ENCODE results near the gene DRAM2. TPM values are rescaled to one million over a fixed set of nuclear protein-coding genes. Genes with fewer than 3 reads are reported as not detected.
A peak's percentile ranks its signal among the peaks of the same experiment; 100 is the strongest.

The DRAM2 gene
- total and polyA plus RNA-seq, 2 of the 13 experiments (the other 11 are each of a cell fraction or from before 2014, with no cell fraction given) = 33.2 to 123 TPM

DNA sequence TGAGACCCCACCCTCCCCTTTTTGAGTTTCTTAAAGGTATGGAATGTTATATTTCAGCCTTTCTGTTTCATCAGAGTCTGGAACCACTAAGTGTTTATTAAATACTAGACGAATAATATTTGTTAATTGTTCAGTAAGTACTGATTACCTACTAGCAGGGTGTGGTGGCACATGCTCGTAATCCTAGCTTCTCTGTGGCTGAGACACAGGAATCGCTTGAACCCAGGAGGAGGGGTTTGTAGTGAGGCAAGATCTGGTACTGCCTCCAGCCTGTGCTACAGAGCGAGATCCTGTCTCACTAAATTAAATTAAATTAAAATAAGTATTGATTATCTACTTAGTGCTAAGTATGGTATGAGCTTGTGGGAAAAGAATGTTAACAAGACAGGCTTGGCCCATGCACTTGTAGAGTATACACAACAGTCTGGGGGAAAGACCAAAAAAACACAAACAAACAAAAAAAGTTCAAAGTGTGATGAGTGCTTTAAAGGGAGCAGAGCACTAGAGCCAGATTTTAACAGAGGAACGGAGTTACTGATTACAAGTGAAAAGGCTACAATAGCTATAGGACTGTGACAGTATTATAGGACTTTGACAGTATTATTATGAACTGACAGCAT is 2.6 kb upstream of the DRAM2 start (continued):
- TF ChIP-seq ZNF550 (CRISPR knock-in tag; IDR thresholded peaks at IDR 0.05; ENCODE audit: borderline replicate concordance) (no peak), SNAI1 (CRISPR knock-in tag; IDR thresholded peaks at IDR 0.05; ENCODE audit: borderline replicate concordance) (no peak), KDM5A (IDR thresholded peaks at IDR 0.05; ENCODE audit: borderline replicate concordance, low read length) (no peak), RXRB (CRISPR knock-in tag; IDR thresholded peaks at IDR 0.05; ENCODE audit: borderline replicate concordance) (peak; percentile 26; the same call in 1 of the 2 replicates), FOXP1 (IDR thresholded peaks at IDR 0.05) (peak; percentile 27; the same call in 1 of the 2 replicates), FOXP1 (CRISPR knock-in tag; IDR thresholded peaks at IDR 0.05) (peak; percentile 88), TFDP1 (CRISPR knock-in tag; IDR thresholded peaks at IDR 0.05; ENCODE audit: borderline replicate concordance) (no peak), SSRP1 (CRISPR knock-in tag; IDR thresholded peaks at IDR 0.05) (0 out of 2 replicates have a peak, but pooled peaks have one; percentile 35), SOX5 (CRISPR knock-in tag; IDR thresholded peaks at IDR 0.05; ENCODE audit: borderline replicate concordance) (no peak), ARNTL (CRISPR knock-in tag; IDR thresholded peaks at IDR 0.05) (no peak), ZNF775 (CRISPR knock-in tag; IDR thresholded peaks at IDR 0.05; ENCODE audit: borderline replicate concordance) (no peak), SATB2 (CRISPR knock-in tag; IDR thresholded peaks at IDR 0.05) (no peak), DNMT1 (CRISPR knock-in tag; IDR thresholded peaks at IDR 0.05) (no peak), ZNF3 (CRISPR knock-in tag; IDR thresholded peaks at IDR 0.05) (0 out of 2 replicates have a peak, but pooled peaks have one; percentile 32), ZNF724P (CRISPR knock-in tag; IDR thresholded peaks at IDR 0.05; ENCODE audit: borderline replicate concordance) (no peak), ARID5B (CRISPR knock-in tag; IDR thresholded peaks at IDR 0.05) (peak; percentile 21; the same call in 1 of the 2 replicates), ZNF335 (CRISPR knock-in tag; IDR thresholded peaks at IDR 0.05) (no peak), AFF4 (CRISPR knock-in tag; IDR thresholded peaks at IDR 0.05) (no peak)
- TF ChIP-seq, protein P1, sequence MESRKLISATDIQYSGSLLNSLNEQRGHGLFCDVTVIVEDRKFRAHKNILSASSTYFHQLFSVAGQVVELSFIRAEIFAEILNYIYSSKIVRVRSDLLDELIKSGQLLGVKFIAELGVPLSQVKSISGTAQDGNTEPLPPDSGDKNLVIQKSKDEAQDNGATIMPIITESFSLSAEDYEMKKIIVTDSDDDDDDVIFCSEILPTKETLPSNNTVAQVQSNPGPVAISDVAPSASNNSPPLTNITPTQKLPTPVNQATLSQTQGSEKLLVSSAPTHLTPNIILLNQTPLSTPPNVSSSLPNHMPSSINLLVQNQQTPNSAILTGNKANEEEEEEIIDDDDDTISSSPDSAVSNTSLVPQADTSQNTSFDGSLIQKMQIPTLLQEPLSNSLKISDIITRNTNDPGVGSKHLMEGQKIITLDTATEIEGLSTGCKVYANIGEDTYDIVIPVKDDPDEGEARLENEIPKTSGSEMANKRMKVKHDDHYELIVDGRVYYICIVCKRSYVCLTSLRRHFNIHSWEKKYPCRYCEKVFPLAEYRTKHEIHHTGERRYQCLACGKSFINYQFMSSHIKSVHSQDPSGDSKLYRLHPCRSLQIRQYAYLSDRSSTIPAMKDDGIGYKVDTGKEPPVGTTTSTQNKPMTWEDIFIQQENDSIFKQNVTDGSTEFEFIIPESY (CRISPR knock-in tag; IDR thresholded peaks at IDR 0.05) = no peak
